SK-N-SH (cell line): ENCODE results near the gene SUPT5H. TPM values are rescaled to one million over a fixed set of nuclear protein-coding genes. Genes with fewer than 3 reads are reported as not detected.

Experiments used
- CTCF ChIA-PET: fragments of 300-600, 350-600 bp; formaldehyde crosslinking; extraction: SDS; loops from one replicate; lab custom pipeline; 2021; lab: Yijun Ruan, JAX
- POLR2A ChIA-PET: fragments of 350-600 bp; sonication (Branson Sonifier 250); formaldehyde crosslinking; extraction: SDS; loops from one replicate; lab custom pipeline; 2020; ENCODE audit warnings: antibody characterized with exemption, inconsistent platforms; lab: Yijun Ruan, JAX
- DNase-seq: peaks from one replicate; pipeline ENCODE4 v3.0.0; 2012
- H2AFZ ChIP-seq: fragments of 200-600 bp; sonication (generic); 2 replicates; pipeline ENCODE4 v1.8.1; 2016; ENCODE audit warnings: antibody characterized with exemption, mild to moderate bottlenecking, low read depth
- H3F3A ChIP-seq: fragments of 200-600 bp; sonication (generic); replicated peaks from 2 replicates; pipeline ENCODE3; 2016; ENCODE audit warnings: antibody characterized with exemption, mild to moderate bottlenecking; ENCODE audit not compliant: insufficient read depth
- H3K27ac ChIP-seq, 2 experiments: fragments of 200-500 bp in 1 of 2; fragments of 200-600 bp in 1 of 2; sonication (Bioruptor generic) in 1 of 2; sonication (generic), shearing (Covaris generic) in 1 of 2; 2 replicates each; pipeline versions ENCODE4 v1.5.1 to v1.6.1; 2014 to 2016; ENCODE audit warnings: low read depth in 2 of 2, inconsistent platforms in 1 of 2, low read length in 1 of 2, mild to moderate bottlenecking in 1 of 2, mixed read lengths in 1 of 2
- H3K27me3 ChIP-seq: fragments of 200-600 bp; sonication (generic), shearing (Covaris generic); 2 replicates; pipeline ENCODE4 v1.6.1; 2016; ENCODE audit warnings: mixed run types; ENCODE audit not compliant: insufficient read depth
- H3K36me3 ChIP-seq, 2 experiments: fragments of 200-500 bp in 1 of 2; fragments of 200-600 bp in 1 of 2; sonication (Bioruptor generic) in 1 of 2; sonication (generic) in 1 of 2; replicated peaks in 1 of 2; 2 replicates each; pipeline versions ENCODE3 to v1.5.1; 2014 to 2016; ENCODE audit warnings: low read length in 1 of 2, mild to moderate bottlenecking in 1 of 2; ENCODE audit not compliant: insufficient read depth in 2 of 2, control insufficient read depth in 1 of 2
- H3K4me1 ChIP-seq, 2 experiments: fragments of 200-500 bp in 1 of 2; fragments of 200-600 bp in 1 of 2; sonication (Bioruptor generic) in 1 of 2; sonication (generic), shearing (Covaris generic) in 1 of 2; 2 replicates each; pipeline versions ENCODE4 v1.5.1 to v1.6.1; 2014 to 2016; ENCODE audit warnings: low read depth in 1 of 2, low read length in 1 of 2, mixed run types in 1 of 2; ENCODE audit not compliant: insufficient read depth in 2 of 2, control insufficient read depth in 1 of 2
- H3K4me2 ChIP-seq: fragments of 200-600 bp; sonication (generic), shearing (Covaris generic); 2 replicates; pipeline ENCODE4 v1.6.1; 2017; ENCODE audit warnings: mixed run types
- H3K4me3 ChIP-seq, 2 experiments: fragments of 200-500 bp in 1 of 2; fragments of 200-600 bp in 1 of 2; sonication (Bioruptor generic) in 1 of 2; sonication (generic), shearing (Covaris generic) in 1 of 2; 2 replicates each; pipeline versions ENCODE4 v1.5.1 to v1.8.1; 2014 to 2016; ENCODE audit warnings: low read depth in 2 of 2, inconsistent platforms in 1 of 2, low read length in 1 of 2, mild to moderate bottlenecking in 1 of 2, mixed read lengths in 1 of 2, moderate library complexity in 1 of 2
- H3K79me2 ChIP-seq: fragments of 200-600 bp; sonication (generic); 2 replicates; pipeline ENCODE4 v1.8.1; 2017; ENCODE audit warnings: mild to moderate bottlenecking; ENCODE audit not compliant: insufficient read depth
- H3K9ac ChIP-seq: fragments of 200-600 bp; sonication (generic); 2 replicates; pipeline ENCODE4 v1.6.1; 2017; ENCODE audit warnings: mixed run types
- H3K9me2 ChIP-seq: fragments of 200-600 bp; sonication (generic); 2 replicates; pipeline ENCODE4 v1.6.1; 2017; ENCODE audit warnings: mixed run types
- H3K9me3 ChIP-seq: fragments of 200-600 bp; sonication (generic); 2 replicates; pipeline ENCODE4 v1.6.1; 2017; ENCODE audit warnings: mixed run types, mild to moderate bottlenecking, moderate library complexity
- H4K20me1 ChIP-seq: fragments of 200-600 bp; sonication (generic); 2 replicates; pipeline ENCODE4 v1.6.1; 2017; ENCODE audit warnings: mild to moderate bottlenecking, mixed run types; ENCODE audit not compliant: insufficient read depth
- CHD2 ChIP-seq: fragments of 150-350 bp; IDR thresholded peaks from 2 replicates; pipeline ENCODE4 v1.6.1; 2018; ENCODE audit warnings: low read length; ENCODE audit not compliant: partially characterized antibody
- ELF1 ChIP-seq: IDR thresholded peaks from 2 replicates; pipeline ENCODE4 v1.4.0; 2012
- GABPA ChIP-seq: IDR thresholded peaks from 2 replicates; pipeline ENCODE4 v1.4.0; 2012; ENCODE audit warnings: low read depth, mild to moderate bottlenecking
- NFIC ChIP-seq: IDR thresholded peaks from 2 replicates; pipeline ENCODE4 v1.4.0; 2012; ENCODE audit warnings: borderline replicate concordance
- RCOR1 ChIP-seq: fragments of 150-350 bp; IDR thresholded peaks from 2 replicates; pipeline ENCODE4 v1.6.1; 2017; ENCODE audit warnings: antibody characterized with exemption, low read length
- RXRA ChIP-seq: IDR thresholded peaks from 2 replicates; pipeline ENCODE4 v1.4.0; 2012; ENCODE audit warnings: low read depth, mild to moderate bottlenecking, borderline replicate concordance
- TEAD4 ChIP-seq: IDR thresholded peaks from 2 replicates; pipeline ENCODE4 v1.4.0; 2012; ENCODE audit warnings: mild to moderate bottlenecking, borderline replicate concordance; ENCODE audit not compliant: insufficient read depth
- WGBS: methylation state at CpG from one replicate; pipeline ENCODE4 v1.1.6; 2017; ENCODE audit warnings: low lambda C conversion rate; 5-methylcytosine and 5-hydroxymethylcytosine counted together
- polyA plus RNA-seq, 3 experiments: library from polyadenylated mRNA; depleted of rRNA; stranded (reverse); fragments of >200 nt; gene quantifications; 2 replicates each; pipeline ENCODE4 v1.2.3, GENCODE V29; 2012

The SUPT5H gene
- polyA plus RNA-seq, 1 of the 3 experiments (the other 2 are of a cell fraction): 137 TPM

DNA sequence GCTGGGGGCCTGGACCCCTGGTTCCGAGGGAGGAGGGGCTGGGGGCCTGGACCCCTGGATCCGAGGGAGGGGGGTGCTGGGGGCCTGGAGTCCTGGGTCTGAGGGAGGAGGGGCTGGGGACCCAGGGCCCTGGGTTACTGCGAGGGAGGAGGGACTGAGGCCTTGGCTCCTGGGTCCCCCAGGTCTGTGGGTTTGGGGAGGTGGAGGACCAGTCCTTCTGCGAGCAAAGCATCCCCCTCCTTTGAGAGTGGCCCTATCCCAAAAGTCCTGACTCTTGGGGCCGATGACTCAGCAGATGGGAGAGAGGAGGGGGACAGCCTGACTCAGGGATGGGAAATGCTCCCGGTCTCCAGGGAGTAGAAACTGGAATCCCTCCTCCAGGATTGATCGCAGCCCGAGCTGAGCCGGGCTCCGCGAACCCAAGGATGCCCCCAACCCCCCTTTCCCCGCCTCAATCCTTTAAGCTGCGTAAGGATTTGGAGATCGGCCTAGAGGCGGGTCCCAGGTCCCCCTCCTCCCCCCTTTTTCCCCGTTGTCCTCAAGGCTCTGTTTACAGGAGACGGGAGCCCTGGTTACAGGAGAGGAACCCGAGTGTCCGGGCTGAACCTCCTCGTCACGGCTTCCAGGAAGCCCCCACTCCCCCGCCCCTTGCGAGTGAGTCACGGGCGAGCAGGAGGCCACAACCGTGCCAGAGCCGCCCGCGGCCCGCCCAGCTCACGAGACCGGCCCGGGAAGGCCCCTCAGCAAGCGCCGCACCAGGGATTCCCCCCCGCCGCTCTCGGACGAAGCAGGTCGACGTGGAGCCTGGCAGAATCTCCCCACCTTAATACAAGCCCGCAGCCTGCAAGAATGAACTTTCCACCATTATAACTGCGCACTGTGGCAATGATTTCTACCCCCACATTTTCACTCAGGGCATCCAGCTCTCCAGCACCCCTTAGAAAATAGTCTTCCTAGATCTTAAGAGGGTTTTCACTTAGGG is 41.8 kb upstream of the SUPT5H start (continued):
- TF ChIP-seq TEAD4: peak; percentile 45; the same call in 1 of the 2 replicates
- no peak for TF ChIP-seq RCOR1
- TF ChIP-seq RXRA: peak; percentile 96
- peak; percentile 79 for TF ChIP-seq NFIC
- TF ChIP-seq, all 33 proteins: peak for 17

DNA sequence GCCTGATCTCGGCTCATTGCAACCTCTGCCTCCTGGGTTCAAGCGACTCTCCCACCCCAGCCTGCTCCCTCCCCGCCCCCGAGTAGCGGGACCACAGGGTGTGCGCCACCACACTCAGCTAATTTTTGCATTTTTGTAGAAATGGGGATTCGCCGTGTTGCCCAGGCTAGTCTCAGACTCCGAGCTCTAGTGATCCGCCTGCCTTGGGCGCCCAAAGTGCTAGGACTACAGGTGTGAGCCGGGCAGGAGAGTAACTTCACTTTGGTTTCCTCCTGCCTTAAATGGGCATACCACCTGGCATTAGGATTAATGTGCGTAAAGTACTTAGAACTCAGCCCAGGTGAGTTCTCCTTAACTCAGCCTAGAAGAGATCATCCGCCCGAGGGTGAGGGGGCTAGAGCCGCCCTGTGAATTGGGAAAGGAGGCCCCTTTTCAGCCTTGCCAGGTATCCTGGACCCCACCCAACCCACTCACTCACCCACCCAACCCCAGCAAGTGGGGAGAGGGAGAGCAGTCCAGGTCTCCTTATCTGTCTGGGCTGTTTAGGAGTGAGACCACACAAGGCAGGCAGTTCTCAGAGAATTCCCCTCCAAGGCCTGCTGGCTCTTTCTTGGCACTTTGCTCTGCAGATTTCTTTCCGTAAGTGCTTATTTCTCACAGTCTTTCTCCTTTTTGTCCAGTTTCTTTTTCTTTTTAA is 40.0 kb upstream of the SUPT5H start:
- peaks cover 28% of the 10 kb centered on the region for H3K79me2 ChIP-seq
- H2AFZ ChIP-seq: no peak overlapping the region
- peaks cover 30 to 33% of the 10 kb centered on the region in 2 experiments; a peak in 3 of 4 replicates for H3K4me1 ChIP-seq
- H3K27me3 ChIP-seq: no peaks in the 10 kb centered on the region
- CTCF ChIA-PET: no interaction called here
- no peak overlapping the region for H3K9ac ChIP-seq
- TF ChIP-seq ELF1: no peak
- H3K9me3 ChIP-seq: no peaks in the 10 kb centered on the region
- WGBS: 96% methylated on average over 17 of the region's 17 CpGs
- peaks cover 45% of the 10 kb centered on the region for H3F3A ChIP-seq
- POLR2A ChIA-PET: no interaction called here
- H3K36me3 ChIP-seq: peaks cover 0 to 7% of the 10 kb centered on the region in 2 experiments
- H3K4me3 ChIP-seq: no peak overlapping the region
- H3K4me2 ChIP-seq: no peak overlapping the region
- H3K27ac ChIP-seq: peak overlapping the region in 1 of 2 experiments; percentile 91; a peak in 2 of 4 replicates
- peaks cover 19% of the 10 kb centered on the region for H4K20me1 ChIP-seq
- no peak for DNase-seq
- H3K9me2 ChIP-seq: no peaks in the 10 kb centered on the region

DNA sequence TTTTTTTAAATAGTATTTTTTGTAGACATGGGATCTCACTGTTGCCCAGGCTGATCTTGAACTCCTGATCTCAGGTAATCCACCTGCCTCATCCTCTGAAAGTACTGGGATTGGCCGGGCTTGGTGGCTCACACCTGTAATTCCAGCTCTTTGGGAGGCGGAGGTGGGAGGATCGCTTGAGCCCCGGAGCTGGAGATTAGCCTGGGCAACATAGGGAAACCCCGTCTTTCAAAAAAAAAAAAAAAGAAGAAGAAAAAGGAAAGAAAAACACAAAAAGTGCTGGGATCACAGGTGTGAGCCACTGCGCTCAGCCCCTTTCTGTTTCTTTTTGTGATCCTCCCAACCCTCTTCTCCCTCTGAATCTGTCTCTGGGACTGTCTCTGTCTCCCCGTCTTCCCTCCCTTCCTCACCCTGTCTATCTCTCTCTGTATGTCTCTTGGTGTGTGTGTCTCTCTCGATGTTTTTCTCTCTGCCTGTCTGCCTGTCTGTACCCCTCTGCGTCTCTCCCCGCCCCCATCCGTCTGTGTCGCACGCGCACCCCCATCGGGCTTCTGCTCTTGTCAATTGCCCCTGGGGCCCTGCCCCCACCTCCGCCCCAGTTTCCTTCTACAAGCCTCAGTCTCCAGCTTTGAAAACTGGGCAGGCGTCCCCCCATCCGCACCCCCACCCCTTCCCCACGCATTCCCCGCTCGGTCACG is 39.3 kb upstream of the SUPT5H start:
- Histone ChIP-seq H3K9ac (peak overlapping the region; percentile 97), H3F3A (peaks cover 47% of the 10 kb centered on the region), H3K36me3 (peaks cover 0 to 7% of the 10 kb centered on the region in 2 experiments), H3K79me2 (peaks cover 28% of the 10 kb centered on the region), H2AFZ (no peak overlapping the region), H3K27me3 (no peaks in the 10 kb centered on the region), H3K9me2 (no peaks in the 10 kb centered on the region), H3K9me3 (no peaks in the 10 kb centered on the region), H3K4me2 (peak overlapping the region; percentile 92), H3K4me1 (peaks cover 37 to 39% of the 10 kb centered on the region in 2 experiments; a peak in 3 of 4 replicates), H4K20me1 (peaks cover 19% of the 10 kb centered on the region), H3K27ac (peak overlapping the region; percentile 39 to 91), H3K4me3 (peak overlapping the region; percentile 82 to 98; a peak in 3 of 4 replicates)
- WGBS: 27% methylated on average over 22 of the region's 22 CpGs
- TF ChIP-seq CHD2: peak; percentile 76
- TF ChIP-seq GABPA: no peak
- CTCF ChIA-PET: interaction anchor here (1.0 to 3.9 kb wide), 2 partner anchors 8 to 126 kb away, joined by 3 to 52 read pairs; partner anchors contain the start of gene EID2B
- POLR2A ChIA-PET: interaction anchor here (0.9 to 2.5 kb wide), 3 partner anchors 8 to 29 kb away, joined by 3 to 12 read pairs (median 4); partner anchors contain the start of genes MED29, PAF1 and RPS16
- DNase-seq: no peak
